RWPE1 (cell line): ENCODE data around the gene ARHGAP45.

Experiments
- CTCF ChIA-PET: fragments of 350-600 bp; sonication (Branson Sonifier 250); formaldehyde crosslinking; extraction: SDS; loops from one replicate; lab custom pipeline; 2021; lab: Yijun Ruan, JAX
- POLR2A ChIA-PET: fragments of 400-600 bp; formaldehyde crosslinking; extraction: SDS; loops from one replicate; lab custom pipeline; 2020; ENCODE audit warnings: antibody characterized with exemption; ENCODE audit not compliant: low non-redundant PET; lab: Yijun Ruan, JAX
- DNase-seq: peaks from one replicate; pipeline ENCODE4 v3.0.0; 2012; ENCODE audit warnings: low spot score
- H3K27ac ChIP-seq: fragments of 450-650 bp; 2 replicates; pipeline ENCODE4 v1.5.1; 2017
- TF ChIP-seq, protein P1 (sequence below): fragments of 450-650 bp; conservative IDR thresholded peaks from 2 replicates; pipeline ENCODE4 v1.5.1; 2017; ENCODE audit warnings: low read depth, mild to moderate bottlenecking

Gene ARHGAP45

DNA sequence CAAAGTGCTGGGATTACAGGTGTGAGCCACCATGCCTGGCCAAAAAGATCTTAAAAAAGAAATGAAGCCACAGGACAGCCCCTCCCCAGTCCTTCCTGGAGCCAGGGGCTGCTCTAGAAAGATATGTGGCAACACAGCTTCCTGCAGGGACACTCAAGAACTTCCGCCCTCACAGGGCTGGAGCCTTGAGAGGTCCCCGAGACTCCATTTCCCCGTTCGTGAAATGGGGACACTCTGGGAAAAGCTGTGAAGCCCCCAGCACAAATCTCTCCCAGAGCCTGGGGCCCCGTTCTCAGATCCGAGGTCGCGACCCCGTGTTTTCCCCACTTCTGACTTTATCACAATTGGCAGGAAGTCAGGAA lies 34.4 kb downstream of the ARHGAP45 start:
- peak overlapping the region; percentile 100 for H3K27ac ChIP-seq
- TF ChIP-seq, protein P1, sequence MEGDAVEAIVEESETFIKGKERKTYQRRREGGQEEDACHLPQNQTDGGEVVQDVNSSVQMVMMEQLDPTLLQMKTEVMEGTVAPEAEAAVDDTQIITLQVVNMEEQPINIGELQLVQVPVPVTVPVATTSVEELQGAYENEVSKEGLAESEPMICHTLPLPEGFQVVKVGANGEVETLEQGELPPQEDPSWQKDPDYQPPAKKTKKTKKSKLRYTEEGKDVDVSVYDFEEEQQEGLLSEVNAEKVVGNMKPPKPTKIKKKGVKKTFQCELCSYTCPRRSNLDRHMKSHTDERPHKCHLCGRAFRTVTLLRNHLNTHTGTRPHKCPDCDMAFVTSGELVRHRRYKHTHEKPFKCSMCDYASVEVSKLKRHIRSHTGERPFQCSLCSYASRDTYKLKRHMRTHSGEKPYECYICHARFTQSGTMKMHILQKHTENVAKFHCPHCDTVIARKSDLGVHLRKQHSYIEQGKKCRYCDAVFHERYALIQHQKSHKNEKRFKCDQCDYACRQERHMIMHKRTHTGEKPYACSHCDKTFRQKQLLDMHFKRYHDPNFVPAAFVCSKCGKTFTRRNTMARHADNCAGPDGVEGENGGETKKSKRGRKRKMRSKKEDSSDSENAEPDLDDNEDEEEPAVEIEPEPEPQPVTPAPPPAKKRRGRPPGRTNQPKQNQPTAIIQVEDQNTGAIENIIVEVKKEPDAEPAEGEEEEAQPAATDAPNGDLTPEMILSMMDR = no peak
- ChIA-PET POLR2A (no interaction called here), CTCF (interaction anchor here (0.7 kb wide), 1 partner anchor 160 kb away, joined by 3 read pairs; no protein-coding TSS in a partner anchor)
- DNase-seq = no peak

DNA sequence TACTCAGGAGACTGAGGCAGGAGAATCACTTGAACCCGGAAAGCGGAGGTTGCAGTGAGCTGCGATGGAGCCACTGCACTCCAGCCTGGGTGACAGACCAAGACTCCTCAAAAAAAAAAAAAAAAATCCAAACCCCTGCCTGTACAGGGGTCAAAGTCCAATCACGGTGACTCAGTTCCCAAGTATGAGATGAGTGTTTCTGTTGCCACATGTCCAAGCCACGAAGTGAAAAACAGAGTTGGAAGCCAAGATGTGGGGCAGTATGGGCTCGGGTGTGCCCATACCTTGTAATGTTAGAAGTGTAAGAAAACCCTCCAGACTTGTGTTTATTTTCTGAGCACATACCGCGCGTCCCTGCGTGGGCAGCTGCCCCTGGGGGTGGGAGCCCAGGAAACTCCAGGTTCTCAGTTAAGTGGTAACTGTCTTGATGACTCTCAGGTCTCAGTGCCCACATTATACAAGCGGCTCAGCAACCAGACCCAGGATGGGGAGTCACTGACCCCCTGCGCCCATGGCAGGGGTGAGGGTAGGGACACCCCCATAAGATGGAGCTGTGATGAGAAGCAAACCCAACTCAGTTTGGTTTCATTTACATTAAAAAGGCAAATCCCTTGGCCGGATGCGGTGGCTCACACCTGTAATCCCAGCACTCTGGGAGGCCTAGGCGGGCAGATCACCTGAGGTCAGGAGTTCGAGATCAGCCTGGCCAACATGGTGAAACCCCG lies 35.6 kb downstream of the ARHGAP45 start:
- POLR2A ChIA-PET = interaction anchor here (0.7 kb wide), 1 partner anchor 66 kb away, joined by 4 read pairs; no protein-coding TSS in a partner anchor
- peak; percentile 85 for DNase-seq
- H3K27ac ChIP-seq = peak overlapping the region; percentile 100
- TF ChIP-seq, protein P1 = no peak
- CTCF ChIA-PET = interaction anchor here (0.6 to 0.7 kb wide), 2 partner anchors 16 to 250 kb away, joined by 3 to 4 read pairs; no protein-coding TSS in a partner anchor

GRCh38 chr19:1103132-1103707 lies 36.3 kb downstream of the ARHGAP45 start:
- DNase-seq = no peak
- CTCF ChIA-PET = interaction anchor here (0.7 kb wide), 1 partner anchor 249 kb away, joined by 3 read pairs; no protein-coding TSS in a partner anchor
- H3K27ac ChIP-seq = peak overlapping the region; percentile 100
- TF ChIP-seq, protein P1 = no peak
- POLR2A ChIA-PET = interaction anchor here (0.5 to 0.7 kb wide), 2 partner anchors 66 to 219 kb away, joined by 3 to 4 read pairs; no protein-coding TSS in a partner anchor

GRCh38 chr19:1103708-1104310 lies 36.8 kb downstream of the ARHGAP45 start, which contains the start of gene GPX4:
Gene GPX4 (plus strand): TSS chr19:1103994. CDS start chr19:1104044, 50 bp downstream.
- peak within 1 kb of the TSS; percentile 100 for H3K27ac ChIP-seq
- peak; percentile 98 for DNase-seq
- ChIA-PET POLR2A (interaction anchor here (0.5 to 0.6 kb wide), 3 partner anchors 63 to 219 kb away, joined by 3 read pairs; no protein-coding TSS in a partner anchor), CTCF (interaction anchor here (1.9 kb wide), 1 partner anchor 39 kb away, joined by 8 read pairs; no protein-coding TSS in a partner anchor)
- TF ChIP-seq, protein P1 = no peak

DNA sequence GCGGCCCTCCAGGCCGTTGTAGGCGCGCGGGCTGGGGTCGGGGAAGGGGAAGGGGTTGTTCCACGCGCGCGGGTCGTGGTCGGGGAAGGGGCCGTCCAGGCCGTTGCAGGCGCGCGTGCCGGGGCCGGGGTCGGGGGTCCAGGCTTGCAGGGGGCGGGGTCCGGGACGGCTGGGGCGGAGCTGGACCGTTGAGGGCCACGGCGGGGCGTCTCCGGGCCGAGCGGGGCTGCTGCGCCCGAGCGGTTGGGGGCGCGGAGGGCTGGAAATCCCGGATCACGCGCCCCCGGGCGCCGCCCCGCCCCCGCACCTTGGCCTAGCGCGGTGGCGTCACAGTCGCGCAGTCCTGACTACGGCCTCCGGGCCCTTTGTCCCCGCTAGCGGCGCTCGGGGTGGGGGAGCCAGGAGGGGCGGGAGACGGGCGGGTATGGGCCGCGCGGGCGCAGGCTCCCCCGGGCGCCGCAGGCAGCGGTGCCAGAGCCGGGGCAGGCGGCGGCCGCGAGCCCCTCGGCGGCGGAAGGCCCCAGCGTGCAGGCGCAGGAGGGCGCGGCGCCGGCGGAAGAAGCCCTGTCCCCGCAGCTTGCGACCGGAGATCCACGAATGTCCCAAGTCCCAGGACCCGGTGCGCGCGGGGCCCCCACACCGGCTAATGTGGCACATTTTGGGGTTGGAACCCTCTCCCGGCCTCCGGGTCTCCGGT lies 37.5 kb downstream of the ARHGAP45 start:
- POLR2A ChIA-PET = interaction anchor here (0.6 kb wide), 2 partner anchors 64 to 140 kb away, joined by 3 read pairs; no protein-coding TSS in a partner anchor
- peak overlapping the region; percentile 100 for H3K27ac ChIP-seq
- peak; percentile 64 for DNase-seq
- TF ChIP-seq, protein P1 = no peak
- CTCF ChIA-PET = interaction anchor here (0.7 to 1.9 kb wide), 3 partner anchors 8 to 39 kb away, joined by 3 to 8 read pairs (median 3); no protein-coding TSS in a partner anchor
